ENCODE data around the gene ERCC8. TPM values are rescaled to one million over a fixed set of nuclear protein-coding genes. Genes with fewer than 3 reads are reported as not detected.

The ERCC8 gene
- total RNA-seq, 4 donors from 2014 or later = 1.0 to 39.8 (median 6.8) TPM

DNA sequence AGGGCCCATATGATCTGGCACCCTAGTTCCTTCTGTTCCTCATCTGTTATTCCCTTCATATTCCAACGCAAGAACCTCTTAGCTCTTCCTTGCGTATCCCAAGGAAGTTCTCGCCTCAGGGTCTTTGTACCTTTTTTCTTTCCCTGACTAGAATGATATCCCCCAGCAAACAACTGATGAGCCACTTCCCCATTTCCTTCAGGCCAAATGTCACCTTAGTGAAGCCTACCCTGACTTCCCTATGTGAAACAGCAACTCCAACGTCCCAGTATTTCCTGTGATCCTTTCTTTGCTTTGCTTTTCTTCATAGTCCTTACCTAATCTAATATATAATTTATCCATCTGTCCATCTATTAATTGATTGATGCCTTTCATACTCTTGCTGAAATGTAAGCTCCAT is 47.9 kb downstream of the ERCC8 start:
- H3K4me3 ChIP-seq = no peak overlapping the region
- DNase-seq = no peak
- TF ChIP-seq CTCF (IDR thresholded peaks at IDR 0.05) (no peak), POLR2A (IDR thresholded peaks at IDR 0.05) (no peak)
- no peak overlapping the region for H3K27ac ChIP-seq
- no peaks in the 10 kb centered on the region for H3K9me3 ChIP-seq
- intact Hi-C loops (cut with DNase I; ENCODE audit: low total_unique reads) = no loop called here
- no peaks in the 10 kb centered on the region for H3K4me1 ChIP-seq
- H3K27me3 ChIP-seq = no peaks in the 10 kb centered on the region
- H3K36me3 ChIP-seq = no peaks in the 10 kb centered on the region

DNA sequence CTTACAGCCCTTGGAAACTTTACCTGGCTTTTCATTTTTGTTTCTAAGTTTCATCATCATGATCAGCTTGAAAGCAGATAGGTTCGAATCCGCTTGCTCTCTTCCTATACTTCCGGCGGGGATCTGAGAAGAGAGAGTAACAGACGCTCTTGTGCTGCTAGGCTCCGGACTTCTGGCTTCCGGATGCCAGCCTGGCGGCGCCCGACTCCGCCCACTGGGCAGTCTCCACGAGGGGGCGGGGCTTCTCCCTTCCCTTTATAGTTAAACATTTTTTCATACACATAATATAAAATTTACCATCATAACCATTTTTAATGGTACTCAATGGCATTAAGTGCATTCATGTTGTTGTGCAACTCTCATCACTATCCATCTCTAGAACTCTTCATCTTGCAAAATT is 51.3 kb downstream of the ERCC8 start:
- H3K27ac ChIP-seq = no peak overlapping the region
- DNase-seq = no peak
- H3K27me3 ChIP-seq = no peaks in the 10 kb centered on the region
- H3K4me1 ChIP-seq = no peaks in the 10 kb centered on the region
- H3K4me3 ChIP-seq = no peak overlapping the region
- no peaks in the 10 kb centered on the region for H3K36me3 ChIP-seq
- TF ChIP-seq POLR2A (IDR thresholded peaks at IDR 0.05) = no peak
- TF ChIP-seq CTCF (IDR thresholded peaks at IDR 0.05) = no peak
- intact Hi-C loops (cut with DNase I; ENCODE audit: low total_unique reads) = no loop called here
- H3K9me3 ChIP-seq = no peaks in the 10 kb centered on the region

GRCh38 chr5:60891667-60892066 is 53.2 kb downstream of the ERCC8 start:
- no peaks in the 10 kb centered on the region for H3K27me3 ChIP-seq
- no peak for TF ChIP-seq CTCF (IDR thresholded peaks at IDR 0.05)
- no peak for TF ChIP-seq POLR2A (IDR thresholded peaks at IDR 0.05)
- no peak overlapping the region for H3K27ac ChIP-seq
- intact Hi-C loops (cut with DNase I; ENCODE audit: low total_unique reads) = no loop called here
- H3K4me3 ChIP-seq = no peak overlapping the region
- H3K4me1 ChIP-seq = no peaks in the 10 kb centered on the region
- H3K9me3 ChIP-seq = no peaks in the 10 kb centered on the region
- DNase-seq = no peak
- H3K36me3 ChIP-seq = no peaks in the 10 kb centered on the region

DNA sequence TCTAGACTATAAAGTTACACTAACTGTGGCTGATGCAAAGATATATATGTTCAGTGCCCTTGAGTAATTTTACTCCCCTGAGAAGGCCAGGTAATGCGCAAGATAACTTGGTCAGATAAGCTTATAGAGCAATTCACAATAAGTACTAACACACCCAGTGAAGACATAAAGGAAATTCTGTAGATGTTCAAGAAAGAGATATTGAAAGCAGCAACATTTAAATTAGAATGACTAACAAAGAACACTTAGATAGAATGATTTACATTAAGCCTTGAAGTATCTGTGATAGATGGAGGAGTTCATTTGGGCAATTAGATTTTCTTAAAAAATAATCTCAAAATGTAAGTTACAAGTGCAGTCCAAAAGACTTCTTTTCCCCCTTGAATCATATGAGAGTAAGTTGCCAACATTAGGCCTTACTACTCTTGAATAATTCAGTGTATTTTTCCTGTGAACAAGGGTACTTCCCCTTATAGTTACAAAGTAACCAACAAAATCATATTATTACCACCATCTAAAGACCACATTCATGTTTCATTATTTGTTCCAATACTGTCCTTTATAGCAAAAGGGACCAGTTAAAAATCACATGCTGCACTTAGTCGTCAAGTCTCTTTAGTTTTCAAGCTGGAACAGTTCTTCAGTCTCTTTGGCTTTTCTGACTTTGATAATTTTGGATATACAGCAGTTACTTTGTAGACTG is 56.4 kb downstream of the ERCC8 start:
- no peaks in the 10 kb centered on the region for H3K4me1 ChIP-seq
- no peaks in the 10 kb centered on the region for H3K36me3 ChIP-seq
- H3K9me3 ChIP-seq = no peaks in the 10 kb centered on the region
- H3K27ac ChIP-seq = no peak overlapping the region
- intact Hi-C loops (cut with DNase I; ENCODE audit: low total_unique reads) = no loop called here
- H3K4me3 ChIP-seq = no peak overlapping the region
- TF ChIP-seq CTCF (IDR thresholded peaks at IDR 0.05) (no peak), POLR2A (IDR thresholded peaks at IDR 0.05) (no peak)
- no peaks in the 10 kb centered on the region for H3K27me3 ChIP-seq
- DNase-seq = no peak

DNA sequence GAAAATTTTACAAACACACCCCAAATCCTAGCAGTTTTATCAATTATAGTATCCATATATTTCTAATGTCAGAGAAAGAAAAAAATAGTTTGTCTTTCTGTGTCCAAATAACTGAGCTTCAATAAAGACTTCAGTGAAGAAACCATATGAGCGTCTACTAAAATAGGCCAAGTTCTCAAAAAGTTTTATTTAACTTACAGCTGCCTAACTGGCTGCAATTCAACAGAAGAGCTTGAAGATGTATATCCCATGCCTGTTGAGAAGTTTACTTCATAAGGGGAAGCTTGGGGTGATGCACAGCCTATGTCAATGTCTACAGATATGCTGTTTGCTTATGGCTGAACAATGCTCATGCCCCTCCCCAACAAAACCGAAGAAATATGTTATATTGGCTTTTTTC is 57.1 kb downstream of the ERCC8 start:
- intact Hi-C loops (cut with DNase I; ENCODE audit: low total_unique reads) = no loop called here
- no peaks in the 10 kb centered on the region for H3K9me3 ChIP-seq
- H3K27me3 ChIP-seq = no peaks in the 10 kb centered on the region
- no peaks in the 10 kb centered on the region for H3K4me1 ChIP-seq
- H3K4me3 ChIP-seq = no peak overlapping the region
- no peak overlapping the region for H3K27ac ChIP-seq
- no peak for DNase-seq
- TF ChIP-seq CTCF (IDR thresholded peaks at IDR 0.05) = no peak
- no peak for TF ChIP-seq POLR2A (IDR thresholded peaks at IDR 0.05)
- no peaks in the 10 kb centered on the region for H3K36me3 ChIP-seq

Measured in uterus (tissue), 4 donors.